Keratinocyte (primary cell): ENCODE data around the gene CSH2. TPM values are rescaled to one million over a fixed set of nuclear protein-coding genes. Genes with fewer than 3 reads are reported as not detected.
"Not testable (repeated sequence)": the region's sequence is repeated elsewhere in the genome, so short reads cannot be mapped to it uniquely, and the experiment has no call there.

ENCODE experiments used
- DNase-seq: peaks from one replicate; pipeline ENCODE4 v3.0.0-alpha.2; 2011; ENCODE audit warnings: low read depth, missing footprints, low spot score
- FAIRE-seq: peaks from 2 replicates; lab custom pipeline; 2011; peaks lifted over from hg19 to GRCh38; lab: Jason Lieb, UNC
- H2AFZ ChIP-seq: 2 replicates; pipeline ENCODE4 v1.6.0; 2012; ENCODE audit warnings: low read length, control low read depth, inconsistent platforms; ENCODE audit not compliant: control insufficient read depth
- H3K27ac ChIP-seq: 2 replicates; pipeline ENCODE4 v1.5.1; 2011; ENCODE audit warnings: low read length; ENCODE audit not compliant: control insufficient read depth, insufficient read depth
- H3K27me3 ChIP-seq: 3 replicates; pipeline ENCODE4 v1.6.0; 2011; ENCODE audit warnings: low read length; ENCODE audit not compliant: control insufficient read depth, insufficient read depth; ENCODE audit errors: extremely low read depth
- H3K36me3 ChIP-seq, 2 experiments: 2 replicates in 1 of 2; 3 replicates in 1 of 2; pipeline ENCODE4 v1.5.1; 2011; ENCODE audit warnings: low read length in 2 of 2, mild to moderate bottlenecking in 1 of 2; ENCODE audit not compliant: control insufficient read depth in 2 of 2, insufficient read depth in 2 of 2; ENCODE audit errors: extremely low read depth in 1 of 2
- H3K4me1 ChIP-seq: 3 replicates; pipeline ENCODE4 v1.5.1; 2011; ENCODE audit warnings: low read length; ENCODE audit not compliant: control insufficient read depth, insufficient read depth; ENCODE audit errors: extremely low read depth
- H3K4me2 ChIP-seq: 3 replicates; pipeline ENCODE4 v1.6.0; 2011; ENCODE audit warnings: low read depth, low read length; ENCODE audit not compliant: control insufficient read depth, insufficient read depth; ENCODE audit errors: extremely low read depth
- H3K4me3 ChIP-seq, 3 experiments: fragments of 200-600 bp in 1 of 3; sonication (generic) in 1 of 3; 2 replicates in 2 of 3; 3 replicates in 1 of 3; pipeline ENCODE4 v1.5.1; 2011 to 2016; ENCODE audit warnings: low read length in 3 of 3, mild to moderate bottlenecking in 3 of 3, control low read depth in 2 of 3, inconsistent platforms in 1 of 3, low read depth in 1 of 3, mixed read lengths in 1 of 3, mixed run types in 1 of 3, moderate library complexity in 1 of 3; ENCODE audit not compliant: control insufficient read depth in 2 of 3, insufficient read depth in 2 of 3; ENCODE audit errors: extremely low read depth in 1 of 3
- H3K79me2 ChIP-seq: 2 replicates; pipeline ENCODE4 v1.6.0; 2012; ENCODE audit warnings: low read length; ENCODE audit not compliant: control insufficient read depth, insufficient read depth
- H3K9ac ChIP-seq: 3 replicates; pipeline ENCODE4 v1.6.0; 2011; ENCODE audit warnings: low read length; ENCODE audit not compliant: control insufficient read depth, insufficient read depth; ENCODE audit errors: extremely low read depth
- H3K9me1 ChIP-seq: 3 replicates; pipeline ENCODE4 v1.6.0; 2011; ENCODE audit warnings: low read length; ENCODE audit not compliant: control insufficient read depth, insufficient read depth; ENCODE audit errors: extremely low read depth
- H3K9me3 ChIP-seq: 2 replicates; pipeline ENCODE4 v1.5.1; 2012; ENCODE audit warnings: low read depth, low read length; ENCODE audit not compliant: control insufficient read depth
- H4K20me1 ChIP-seq: 3 replicates; pipeline ENCODE4 v1.6.0; 2011; ENCODE audit warnings: low read length; ENCODE audit not compliant: control insufficient read depth, insufficient read depth; ENCODE audit errors: extremely low read depth
- CTCF ChIP-seq, 3 experiments: IDR thresholded peaks in 1 of 3; conservative IDR thresholded peaks in 1 of 3; optimal IDR thresholded peaks in 1 of 3; 2 replicates in 2 of 3; 3 replicates in 1 of 3; pipeline versions ENCODE3 to v1.5.1; 2011; ENCODE audit warnings: low read length in 3 of 3, mild to moderate bottlenecking in 3 of 3, moderate library complexity in 2 of 3, control low read depth in 1 of 3, inconsistent platforms in 1 of 3; ENCODE audit not compliant: insufficient read depth in 2 of 3; ENCODE audit errors: extremely low read depth in 1 of 3
- dilution Hi-C: fragments of 300-500 bp; cut with MboI; formaldehyde crosslinking; loops from one replicate; pipeline ENCODE4 v1.7.0; 2020; ENCODE audit warnings: low sequenced_read_pairs; ENCODE audit not compliant: extremely low pct_ligation_motif_present
- polyA plus RNA-seq, 5 experiments: library from polyadenylated mRNA; depleted of rRNA in 3 of 5; stranded (reverse) in 3 of 5; stranded (forward) in 1 of 5; unstranded in 1 of 5; fragments of >200 nt; gene quantifications; 1 replicate in 1 of 5; 2 replicates in 3 of 5; 3 replicates in 1 of 5; pipeline versions ENCODE4 v1.2.1 to v1.2.3, GENCODE V29; 2011 to 2012; ENCODE audit warnings: missing spikeins in 2 of 5, low read depth in 1 of 5, low replicate concordance in 1 of 5

CSH2 gene
- polyA plus RNA-seq, 1 donor (not counting 4 experiments of a cell fraction or from before 2014, with no cell fraction given), result not detected

- dilution Hi-C loops, DNase-seq, H3K27ac ChIP-seq, FAIRE-seq, H3K9ac ChIP-seq, H3K4me1 ChIP-seq, H2AFZ ChIP-seq, H3K4me3 ChIP-seq, H3K9me1 ChIP-seq, H3K79me2 ChIP-seq, H3K9me3 ChIP-seq, H4K20me1 ChIP-seq, H3K36me3 ChIP-seq, H3K27me3 ChIP-seq, H3K4me2 ChIP-seq: not testable (repeated sequence)
Measured at GRCh38 chr17:63892316-63893037, 19.0 kb upstream of the CSH2 start.

- dilution Hi-C loops, DNase-seq, H3K4me1 ChIP-seq, H3K79me2 ChIP-seq, FAIRE-seq, H3K27me3 ChIP-seq, H3K9me1 ChIP-seq, H3K9me3 ChIP-seq, H3K9ac ChIP-seq, H2AFZ ChIP-seq, H3K4me3 ChIP-seq, H4K20me1 ChIP-seq, H3K4me2 ChIP-seq, H3K36me3 ChIP-seq, H3K27ac ChIP-seq: not testable (repeated sequence)
- TF ChIP-seq CTCF (optimal IDR thresholded peaks at IDR 0.05 in 1 of 3, IDR thresholded peaks at IDR 0.05 in 1 of 3, conservative IDR thresholded peaks at IDR 0.05 in 1 of 3; ENCODE audit: extremely low read depth in 1 of 3, insufficient read depth in 2 of 3, low read length in 3 of 3), result peak in 2 of 3 experiments; percentile 7 to 42
Measured at GRCh38 chr17:63889026-63889848, 15.8 kb upstream of the CSH2 start.

- FAIRE-seq, H4K20me1 ChIP-seq, H3K27ac ChIP-seq, H3K4me2 ChIP-seq, DNase-seq, H3K4me3 ChIP-seq, H3K79me2 ChIP-seq, H3K9me3 ChIP-seq, H2AFZ ChIP-seq, H3K9ac ChIP-seq, dilution Hi-C loops, H3K36me3 ChIP-seq, H3K4me1 ChIP-seq, H3K27me3 ChIP-seq, H3K9me1 ChIP-seq: not testable (repeated sequence)
Measured at GRCh38 chr17:63885119-63885518, 11.6 kb upstream of the CSH2 start.

- H3K4me1 ChIP-seq, H2AFZ ChIP-seq, dilution Hi-C loops, H3K27ac ChIP-seq, H3K4me3 ChIP-seq, H3K79me2 ChIP-seq, H3K9ac ChIP-seq, H3K27me3 ChIP-seq, H3K36me3 ChIP-seq, H3K9me1 ChIP-seq, H3K9me3 ChIP-seq, DNase-seq, FAIRE-seq, H4K20me1 ChIP-seq, H3K4me2 ChIP-seq: not testable (repeated sequence)
Measured at GRCh38 chr17:63882626-63883126, 9.2 kb upstream of the CSH2 start.
